GM12891 (cell line): ENCODE results near the gene FAM135A.

Experiments
- DNase-seq: peaks from one replicate; pipeline ENCODE4 v3.0.0; 2011; ENCODE audit warnings: low spot score; ENCODE audit not compliant: insufficient read length
- FAIRE-seq: peaks from 2 replicates; lab custom pipeline; 2011; peaks lifted over from hg19 to GRCh38; lab: Jason Lieb, UNC
- PAX5 ChIP-seq: IDR thresholded peaks from 2 replicates; pipeline ENCODE4 v1.6.1; 2011; ENCODE audit warnings: low read length, moderate library complexity, mild to moderate bottlenecking; ENCODE audit not compliant: insufficient read depth, severe bottlenecking
- POLR2A ChIP-seq: IDR thresholded peaks from 2 replicates; pipeline ENCODE4 v1.6.1; 2011; ENCODE audit warnings: low read depth, low read length, control low read depth
- POLR2AphosphoS5 ChIP-seq: IDR thresholded peaks from 2 replicates; pipeline ENCODE4 v1.6.1; 2011; ENCODE audit warnings: low read depth, low read length, control low read depth
- POU2F2 ChIP-seq: IDR thresholded peaks from 2 replicates; pipeline ENCODE4 v1.6.1; 2011; ENCODE audit warnings: low read depth, mild to moderate bottlenecking, control low read depth, low read length, moderate library complexity
- SPI1 ChIP-seq: IDR thresholded peaks from 2 replicates; pipeline ENCODE4 v1.6.1; 2011; ENCODE audit warnings: low read depth, low read length, control low read depth
- TAF1 ChIP-seq: IDR thresholded peaks from 2 replicates; pipeline ENCODE4 v1.6.1; 2011; ENCODE audit warnings: low read depth, low read length, control low read depth

Gene FAM135A

GRCh38 chr6:70566751-70567382 lies 153.6 kb downstream of the FAM135A start, which contains the start of gene SDHAF4:
TSS of gene SDHAF4 (plus strand) at chr6:70566930. CDS start at chr6:70566941, 11 bp downstream.
- FAIRE-seq = peak; percentile 89
- TF ChIP-seq PAX5 (no peak), POLR2AphosphoS5 (peak; percentile 89), POLR2A (peak; percentile 82), TAF1 (0 out of 2 replicates have a peak, but pooled peaks have one; percentile 29), SPI1 (no peak), POU2F2 (no peak)
- DNase-seq = peak; percentile 87

- TF ChIP-seq POU2F2 (no peak), PAX5 (no peak), TAF1 (no peak), POLR2AphosphoS5 (no peak), POLR2A (no peak), SPI1 (no peak)
- no peak for FAIRE-seq
These were observed 161.3 kb downstream of the FAM135A start for GRCh38 chr6:70574643-70575042.

GRCh38 chr6:70575899-70576495 lies 162.7 kb downstream of the FAM135A start:
- TF ChIP-seq TAF1 (no peak), SPI1 (no peak), POLR2AphosphoS5 (no peak), POU2F2 (no peak), PAX5 (no peak), POLR2A (no peak)
- DNase-seq (no peak), FAIRE-seq (peak; percentile 52)

More at GRCh38 chr6:70574643-70575042, 161.3 kb downstream of the FAM135A start:
- DNase-seq = no peak

- TF ChIP-seq SPI1 (no peak), POLR2A (no peak), PAX5 (no peak), POLR2AphosphoS5 (no peak), TAF1 (no peak), POU2F2 (no peak)
- DNase-seq (peak; percentile 36), FAIRE-seq (no peak)
These were observed 172.8 kb downstream of the FAM135A start for GRCh38 chr6:70586114-70586513.

GRCh38 chr6:70590400-70590799 lies 177.1 kb downstream of the FAM135A start:
- TF ChIP-seq POLR2A (no peak), SPI1 (no peak), TAF1 (no peak), POU2F2 (no peak), POLR2AphosphoS5 (no peak), PAX5 (no peak)
- DNase-seq (no peak), FAIRE-seq (no peak)

GRCh38 chr6:70592391-70593117 lies 179.2 kb downstream of the FAM135A start:
- DNase-seq = no peak
- FAIRE-seq = no peak
- TF ChIP-seq TAF1 = no peak
- TF ChIP-seq PAX5 = no peak
- TF ChIP-seq POLR2A = no peak
- TF ChIP-seq SPI1 = no peak
- no peak for TF ChIP-seq POLR2AphosphoS5
- TF ChIP-seq POU2F2 = no peak

GRCh38 chr6:70593118-70593486 lies 179.8 kb downstream of the FAM135A start:
- TF ChIP-seq POU2F2 (no peak), PAX5 (no peak), POLR2AphosphoS5 (no peak), SPI1 (no peak), TAF1 (no peak), POLR2A (no peak)
- FAIRE-seq (no peak), DNase-seq (no peak)

- FAIRE-seq = no peak
- no peak for DNase-seq
- TF ChIP-seq POU2F2 = no peak
- TF ChIP-seq POLR2A = no peak
- TF ChIP-seq PAX5 = no peak
- TF ChIP-seq SPI1 = no peak
- TF ChIP-seq TAF1 = no peak
- no peak for TF ChIP-seq POLR2AphosphoS5
These were observed 185.9 kb downstream of the FAM135A start for GRCh38 chr6:70599187-70599586.

GRCh38 chr6:70601014-70601413 lies 187.7 kb downstream of the FAM135A start:
- no peak for FAIRE-seq
- no peak for DNase-seq
- TF ChIP-seq POLR2A (no peak), TAF1 (no peak), SPI1 (no peak), PAX5 (no peak), POLR2AphosphoS5 (no peak), POU2F2 (no peak)
